Measurements from ENCODE around the gene SINHCAF.
"Not testable (repeated sequence)": the region's sequence is repeated elsewhere in the genome, so short reads cannot be mapped to it uniquely, and the experiment has no call there.

Gene SINHCAF

GRCh38 chr12:31245822-31246469 is 80.0 kb downstream of the SINHCAF start:
- H3K9me3 ChIP-seq (ENCODE audit: control insufficient read depth, insufficient read depth, low read length) = no peaks in the 10 kb centered on the region
- no peak for TF ChIP-seq EZH2phosphoT487 (IDR thresholded peaks at IDR 0.05; ENCODE audit: borderline replicate concordance, low read length)
- peak; percentile 49 for TF ChIP-seq CTCF (IDR thresholded peaks at IDR 0.05; ENCODE audit: low read depth, low read length, poor library complexity, severe bottlenecking)
- H3K79me2 ChIP-seq (ENCODE audit: control insufficient read depth, low read length) = no peaks in the 10 kb centered on the region
- no peaks in the 10 kb centered on the region for H3K4me1 ChIP-seq (ENCODE audit: control insufficient read depth, low read length)
- H3K4me3 ChIP-seq (ENCODE audit: low read length) = no peak overlapping the region
- no peaks in the 10 kb centered on the region for H4K20me1 ChIP-seq (ENCODE audit: control insufficient read depth, insufficient read depth, low read depth, low read length)
- H3F3A ChIP-seq (ENCODE audit: control insufficient read depth, insufficient read depth) = no peaks in the 10 kb centered on the region
- no peaks in the 10 kb centered on the region for H3K9me2 ChIP-seq (replicated peaks; ENCODE audit: control insufficient read depth, low read length)
- peaks cover 3% of the 10 kb centered on the region; the same call in 1 of the 2 replicates for H3K27me3 ChIP-seq (ENCODE audit: control insufficient read depth, low read length)
- H3K4me2 ChIP-seq (ENCODE audit: low read length) = no peak overlapping the region
- no peak overlapping the region for H3K27ac ChIP-seq (ENCODE audit: low read depth, low read length)
- no peaks in the 10 kb centered on the region for H3K36me3 ChIP-seq (ENCODE audit: control insufficient read depth, low read length)

GRCh38 chr12:31242418-31242817 is 83.5 kb downstream of the SINHCAF start:
- not testable (repeated sequence) for H3K27ac ChIP-seq (ENCODE audit: low read depth, low read length)

GRCh38 chr12:31238764-31239387 is 87.1 kb downstream of the SINHCAF start:
- Histone ChIP-seq H4K20me1 (ENCODE audit: control insufficient read depth, insufficient read depth, low read depth, low read length) (no peaks in the 10 kb centered on the region), H3K9me3 (ENCODE audit: control insufficient read depth, insufficient read depth, low read length) (no peaks in the 10 kb centered on the region), H3K79me2 (ENCODE audit: control insufficient read depth, low read length) (no peaks in the 10 kb centered on the region), H3K4me3 (ENCODE audit: low read length) (no peak overlapping the region), H3K4me1 (ENCODE audit: control insufficient read depth, low read length) (peaks cover 10% of the 10 kb centered on the region), H3K27me3 (ENCODE audit: control insufficient read depth, low read length) (peaks cover 9% of the 10 kb centered on the region; the same call in 1 of the 2 replicates), H3K4me2 (ENCODE audit: low read length) (peak overlapping the region; percentile 39; the same call in 1 of the 2 replicates), H3K9me2 (replicated peaks; ENCODE audit: control insufficient read depth, low read length) (no peaks in the 10 kb centered on the region), H3K27ac (ENCODE audit: low read depth, low read length) (no peak overlapping the region), H3F3A (ENCODE audit: control insufficient read depth, insufficient read depth) (no peaks in the 10 kb centered on the region), H3K36me3 (ENCODE audit: control insufficient read depth, low read length) (no peaks in the 10 kb centered on the region)
- peak; percentile 77 for TF ChIP-seq CTCF (IDR thresholded peaks at IDR 0.05; ENCODE audit: low read depth, low read length, poor library complexity, severe bottlenecking)
- no peak for TF ChIP-seq EZH2phosphoT487 (IDR thresholded peaks at IDR 0.05; ENCODE audit: borderline replicate concordance, low read length)

More at GRCh38 chr12:31242418-31242817, 83.5 kb downstream of the SINHCAF start:
- H3K4me2 ChIP-seq (ENCODE audit: low read length); H3K4me1 ChIP-seq (ENCODE audit: control insufficient read depth, low read length); H3K4me3 ChIP-seq (ENCODE audit: low read length); H3F3A ChIP-seq (ENCODE audit: control insufficient read depth, insufficient read depth); H3K79me2 ChIP-seq (ENCODE audit: control insufficient read depth, low read length); H3K27me3 ChIP-seq (ENCODE audit: control insufficient read depth, low read length); H3K9me2 ChIP-seq (replicated peaks; ENCODE audit: control insufficient read depth, low read length); H3K36me3 ChIP-seq (ENCODE audit: control insufficient read depth, low read length); H3K9me3 ChIP-seq (ENCODE audit: control insufficient read depth, insufficient read depth, low read length); H4K20me1 ChIP-seq (ENCODE audit: control insufficient read depth, insufficient read depth, low read depth, low read length): not testable (repeated sequence)

GRCh38 chr12:31238333-31238732 is 87.6 kb downstream of the SINHCAF start:
- H3K27ac ChIP-seq (ENCODE audit: low read depth, low read length); H3K4me1 ChIP-seq (ENCODE audit: control insufficient read depth, low read length); H4K20me1 ChIP-seq (ENCODE audit: control insufficient read depth, insufficient read depth, low read depth, low read length); H3K9me2 ChIP-seq (replicated peaks; ENCODE audit: control insufficient read depth, low read length); H3K36me3 ChIP-seq (ENCODE audit: control insufficient read depth, low read length); H3K9me3 ChIP-seq (ENCODE audit: control insufficient read depth, insufficient read depth, low read length); H3F3A ChIP-seq (ENCODE audit: control insufficient read depth, insufficient read depth); H3K4me3 ChIP-seq (ENCODE audit: low read length); H3K79me2 ChIP-seq (ENCODE audit: control insufficient read depth, low read length): not testable (repeated sequence)
- peak overlapping the region; percentile 39; the same call in 1 of the 2 replicates for H3K4me2 ChIP-seq (ENCODE audit: low read length)
- H3K27me3 ChIP-seq (ENCODE audit: control insufficient read depth, low read length) = peaks cover 13% of the 10 kb centered on the region; the same call in 1 of the 2 replicates
